Stimulated activated CD8-positive, alpha-beta memory T cell treated with anti-CD3 and anti-CD28 coated beads, Interleukin-7, amount 100 ng/mL, for 4 hours (primary cell): Measurements from ENCODE around the gene LHX1.
A peak's percentile ranks its signal among the peaks of the same experiment; 100 is the strongest.

Source experiments
- DNase-seq, 2 donors: peaks; one replicate each; pipeline ENCODE4 v3.0.0-alpha.2; 2020; ENCODE audit warnings: low read depth in 2 of 2

LHX1 gene

DNA sequence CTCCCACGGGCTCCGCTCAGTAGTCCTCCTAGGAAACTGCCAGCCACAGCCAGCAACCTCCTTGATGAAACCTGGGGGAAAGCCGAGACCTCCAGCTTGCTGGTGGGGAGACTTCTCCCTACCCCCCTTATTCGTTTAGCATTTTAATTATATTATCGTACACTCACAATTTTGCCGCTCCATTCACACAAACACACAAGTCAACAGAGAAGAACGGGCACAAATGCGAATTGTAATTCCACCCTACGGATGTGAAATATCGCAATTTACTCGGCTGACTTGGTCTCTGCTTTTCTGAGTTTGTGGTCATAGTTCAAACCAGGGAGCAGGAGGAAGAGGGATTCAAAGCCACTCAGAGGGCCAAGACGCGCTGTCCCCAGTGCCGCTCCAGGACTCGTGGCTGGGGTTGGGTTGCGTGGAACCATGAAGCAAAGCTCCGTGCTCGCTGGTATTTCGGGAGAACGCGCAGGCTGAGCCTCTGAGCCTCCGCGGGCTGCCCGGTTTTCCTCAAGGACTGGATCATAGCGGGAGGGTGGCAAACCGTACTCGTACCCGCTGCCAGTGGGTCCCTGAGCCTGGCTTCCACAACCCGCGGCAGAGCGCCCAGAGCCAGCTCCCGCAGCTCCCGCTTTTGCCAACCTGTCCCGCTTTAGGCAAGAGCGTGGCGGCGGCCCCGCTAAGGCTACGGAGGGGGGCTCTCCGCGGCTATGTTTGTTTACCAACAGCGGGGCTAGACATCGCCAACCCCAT lies 2.0 kb downstream of the LHX1 start:
- no peak for DNase-seq

DNA sequence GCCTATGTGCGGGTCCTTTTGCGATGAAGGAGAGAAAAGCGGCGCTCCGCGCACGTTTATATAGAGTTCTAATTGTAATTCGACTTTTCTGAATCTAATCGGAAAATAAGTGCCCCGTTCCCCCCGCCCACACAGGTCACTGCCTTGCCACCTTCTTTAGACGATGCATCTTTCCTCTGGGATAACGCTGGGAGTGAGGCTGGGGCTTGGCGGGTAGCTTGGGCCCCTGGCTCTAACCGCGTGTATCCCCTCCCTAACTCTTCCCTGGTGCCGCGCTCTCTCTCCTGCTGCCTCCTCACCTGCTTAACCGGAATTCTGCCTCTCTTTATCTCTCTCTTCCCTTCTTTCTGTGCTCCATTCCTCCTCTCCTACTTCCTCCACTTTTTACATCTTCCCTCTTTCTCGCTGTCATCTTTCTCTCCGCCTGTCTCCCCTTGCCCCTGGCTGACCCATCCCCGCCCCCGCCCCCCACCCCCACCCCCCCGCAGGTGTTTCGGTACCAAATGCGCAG lies 2.6 kb downstream of the LHX1 start:
- no peak for DNase-seq

DNA sequence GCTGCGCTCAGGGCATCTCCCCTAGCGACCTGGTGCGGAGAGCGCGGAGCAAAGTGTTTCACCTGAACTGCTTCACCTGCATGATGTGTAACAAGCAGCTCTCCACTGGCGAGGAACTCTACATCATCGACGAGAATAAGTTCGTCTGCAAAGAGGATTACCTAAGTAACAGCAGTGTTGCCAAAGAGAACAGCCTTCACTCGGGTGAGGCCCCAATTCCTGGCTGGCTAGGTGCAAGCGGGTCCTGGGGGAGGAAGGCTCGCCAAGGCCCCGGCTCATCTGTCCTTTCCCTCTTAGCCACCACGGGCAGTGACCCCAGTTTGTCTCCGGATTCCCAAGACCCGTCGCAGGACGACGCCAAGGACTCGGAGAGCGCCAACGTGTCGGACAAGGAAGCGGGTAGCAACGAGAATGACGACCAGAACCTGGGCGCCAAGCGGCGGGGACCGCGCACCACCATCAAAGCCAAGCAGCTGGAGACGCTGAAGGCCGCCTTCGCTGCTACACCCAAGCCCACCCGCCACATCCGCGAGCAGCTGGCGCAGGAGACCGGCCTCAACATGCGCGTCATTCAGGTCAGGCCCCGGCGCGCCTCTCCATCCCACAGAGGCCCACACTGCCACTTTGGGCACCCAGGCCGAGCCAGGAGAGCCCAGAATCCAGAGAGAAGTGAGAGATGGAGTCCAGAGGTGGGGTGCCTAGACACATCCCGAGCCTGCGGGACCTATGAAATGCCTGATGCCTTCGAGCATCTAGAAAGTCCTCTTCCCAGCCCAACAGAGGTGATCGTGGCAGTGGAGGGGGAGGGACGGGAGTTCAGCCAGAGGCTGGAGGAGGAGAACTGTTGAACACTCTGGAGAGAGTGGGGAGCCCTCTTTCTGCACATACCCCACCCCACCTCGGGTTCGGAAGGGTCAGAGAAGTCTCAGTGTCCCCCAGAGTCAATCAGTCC lies 3.3 kb downstream of the LHX1 start:
- no peak for DNase-seq

DNA sequence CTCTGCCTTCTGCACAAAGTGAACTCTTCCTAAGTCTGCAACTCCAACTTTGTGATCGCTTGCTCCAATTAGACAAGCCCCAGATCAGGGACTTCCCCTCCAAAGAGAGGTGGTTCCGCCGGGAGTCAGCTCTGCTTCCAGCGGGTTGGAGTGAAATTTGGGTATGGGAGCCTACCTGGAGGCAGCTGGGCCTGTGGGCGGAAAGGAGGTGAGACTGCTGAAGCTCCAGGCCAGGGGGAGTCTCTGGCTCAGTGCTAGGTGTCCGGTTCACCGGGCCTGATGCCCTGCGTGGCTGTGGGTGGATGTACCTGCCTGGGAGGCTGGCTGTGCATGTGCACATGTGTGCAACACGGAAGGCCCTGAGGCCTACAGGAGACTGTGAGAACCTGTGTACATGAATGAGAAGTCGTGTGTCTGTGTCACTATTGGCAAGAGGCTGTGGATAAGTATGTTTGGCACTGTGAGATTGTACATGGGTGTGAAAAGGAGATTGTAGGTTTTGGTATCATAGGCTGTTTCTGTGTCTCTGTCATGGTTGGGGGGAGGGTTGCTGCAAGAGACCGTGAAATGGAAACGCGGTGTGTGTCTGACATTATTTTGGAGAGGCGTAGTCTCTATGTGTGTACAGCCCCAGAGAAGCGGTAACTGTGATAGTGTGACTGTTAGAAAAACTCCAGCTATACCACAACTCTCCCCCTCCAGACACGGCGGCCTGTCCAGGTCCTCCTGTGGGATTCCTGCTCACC lies 4.2 kb downstream of the LHX1 start:
- DNase-seq: no peak

DNA sequence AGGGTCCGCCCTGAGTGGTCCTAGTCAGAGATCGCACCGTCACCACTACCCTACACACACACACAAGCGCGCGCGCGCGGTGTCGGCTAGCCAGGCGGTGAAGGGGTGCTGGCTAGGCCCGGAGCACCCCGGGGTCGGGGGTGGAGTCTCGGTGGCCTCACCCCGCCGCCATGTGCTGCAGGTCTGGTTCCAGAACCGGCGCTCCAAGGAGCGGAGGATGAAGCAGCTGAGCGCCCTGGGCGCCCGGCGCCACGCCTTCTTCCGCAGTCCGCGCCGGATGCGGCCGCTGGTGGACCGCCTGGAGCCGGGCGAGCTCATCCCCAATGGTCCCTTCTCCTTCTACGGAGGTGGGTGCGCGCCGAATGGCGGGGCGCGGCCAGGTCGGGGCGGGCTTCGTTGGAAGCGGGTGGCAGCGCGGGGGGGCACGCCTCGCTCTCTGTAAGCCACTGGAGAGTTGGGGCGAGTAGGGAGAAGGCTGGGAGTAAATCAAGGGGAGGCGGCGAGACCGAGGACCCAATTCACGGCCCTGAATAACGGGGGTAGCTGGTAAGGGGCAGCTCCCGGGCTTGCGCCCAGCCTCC lies 4.8 kb downstream of the LHX1 start:
- no peak for DNase-seq

DNA sequence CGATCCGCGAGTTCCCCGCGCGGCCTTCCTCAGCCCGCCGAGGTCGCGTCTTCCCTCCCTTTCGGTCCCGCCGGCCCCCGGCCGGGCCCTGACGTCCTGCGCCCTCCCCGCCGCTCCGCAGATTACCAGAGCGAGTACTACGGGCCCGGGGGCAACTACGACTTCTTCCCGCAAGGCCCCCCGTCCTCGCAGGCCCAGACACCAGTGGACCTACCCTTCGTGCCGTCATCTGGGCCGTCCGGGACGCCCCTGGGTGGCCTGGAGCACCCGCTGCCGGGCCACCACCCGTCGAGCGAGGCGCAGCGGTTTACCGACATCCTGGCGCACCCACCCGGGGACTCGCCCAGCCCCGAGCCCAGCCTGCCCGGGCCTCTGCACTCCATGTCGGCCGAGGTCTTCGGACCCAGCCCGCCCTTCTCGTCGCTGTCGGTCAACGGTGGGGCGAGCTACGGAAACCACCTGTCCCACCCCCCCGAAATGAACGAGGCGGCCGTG lies 5.4 kb downstream of the LHX1 start:
- DNase-seq: no peak

DNA sequence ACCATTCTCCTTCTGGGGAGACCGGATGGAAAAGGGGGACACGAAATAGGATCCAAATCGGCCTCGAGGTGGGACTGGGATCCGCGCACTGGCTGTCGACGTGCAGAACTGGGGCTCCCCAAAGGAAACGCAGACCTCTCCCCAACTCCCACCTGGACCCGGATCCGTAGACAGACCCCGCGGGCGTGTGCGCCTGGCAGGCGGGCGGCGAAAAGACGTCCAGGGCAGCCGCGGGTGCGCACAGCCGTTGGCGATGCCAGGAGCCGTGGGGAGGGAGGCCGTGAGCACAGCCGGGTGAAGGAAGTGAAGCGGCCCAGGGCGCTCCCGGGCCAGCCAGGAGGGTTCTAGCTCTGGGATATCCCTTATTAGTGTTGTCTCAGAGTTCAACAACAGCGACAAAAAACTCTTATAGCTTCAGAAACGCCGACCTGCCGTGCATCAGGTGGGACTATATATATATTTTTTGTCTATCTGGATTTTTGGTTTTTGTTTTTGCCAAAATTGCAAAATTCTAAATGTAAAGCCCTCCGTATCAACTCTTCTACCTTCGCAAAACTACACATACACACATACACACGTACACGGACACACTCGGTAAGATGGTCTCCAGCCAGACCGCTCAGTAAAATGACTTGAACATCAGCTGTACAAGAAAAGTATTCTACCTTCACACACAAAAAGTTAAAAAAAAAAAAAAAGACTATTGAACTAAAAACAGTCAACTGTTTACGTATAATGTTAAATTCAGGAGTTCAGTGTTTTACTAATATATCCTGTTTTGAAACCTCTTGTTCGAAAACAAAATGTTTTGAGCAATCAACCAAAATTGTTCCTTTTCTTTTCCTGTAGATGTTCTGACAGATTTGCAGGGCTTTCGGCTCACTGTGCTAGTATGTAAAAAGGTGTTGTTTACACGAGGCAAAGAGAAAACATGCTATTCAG lies 6.2 kb downstream of the LHX1 start:
- no peak for DNase-seq

DNA sequence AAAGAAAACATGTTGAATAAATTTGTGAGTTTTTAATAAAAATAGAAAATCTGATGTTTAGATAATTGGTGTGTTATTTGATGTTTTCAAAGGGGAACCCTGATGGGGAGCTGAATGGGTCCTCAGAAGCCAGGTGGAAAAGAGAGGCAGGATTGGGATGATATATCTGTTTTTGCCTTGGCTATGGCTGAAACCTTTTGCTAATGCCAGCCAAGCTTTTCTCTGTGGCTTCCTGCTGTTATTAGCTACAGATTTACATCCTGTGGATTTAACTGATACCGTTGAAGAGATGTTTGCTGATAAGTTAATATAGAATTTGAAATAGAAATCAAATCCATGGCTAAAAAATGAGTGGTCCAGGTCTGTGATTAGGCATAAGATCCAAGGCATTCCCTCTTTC lies 7.3 kb downstream of the LHX1 start:
- no peak for DNase-seq

DNA sequence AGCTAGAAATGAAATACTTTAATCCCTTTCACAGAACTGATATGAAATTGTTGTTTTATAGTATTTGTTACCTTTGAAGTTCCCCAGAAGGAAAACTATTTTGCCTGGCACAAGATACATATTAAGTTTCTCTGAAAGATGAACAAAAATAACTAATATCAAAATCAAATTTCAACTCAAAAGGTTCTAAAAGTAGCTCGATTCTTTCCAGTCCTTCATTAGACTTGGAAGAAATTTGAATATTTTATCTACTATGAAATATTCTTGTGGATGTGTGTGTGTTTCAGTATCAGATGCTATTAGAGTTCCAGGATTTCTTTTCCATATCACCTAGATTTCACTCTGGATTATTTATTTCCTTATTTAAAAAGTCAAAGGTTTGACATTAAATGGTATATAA lies 7.9 kb downstream of the LHX1 start:
- DNase-seq: no peak

DNA sequence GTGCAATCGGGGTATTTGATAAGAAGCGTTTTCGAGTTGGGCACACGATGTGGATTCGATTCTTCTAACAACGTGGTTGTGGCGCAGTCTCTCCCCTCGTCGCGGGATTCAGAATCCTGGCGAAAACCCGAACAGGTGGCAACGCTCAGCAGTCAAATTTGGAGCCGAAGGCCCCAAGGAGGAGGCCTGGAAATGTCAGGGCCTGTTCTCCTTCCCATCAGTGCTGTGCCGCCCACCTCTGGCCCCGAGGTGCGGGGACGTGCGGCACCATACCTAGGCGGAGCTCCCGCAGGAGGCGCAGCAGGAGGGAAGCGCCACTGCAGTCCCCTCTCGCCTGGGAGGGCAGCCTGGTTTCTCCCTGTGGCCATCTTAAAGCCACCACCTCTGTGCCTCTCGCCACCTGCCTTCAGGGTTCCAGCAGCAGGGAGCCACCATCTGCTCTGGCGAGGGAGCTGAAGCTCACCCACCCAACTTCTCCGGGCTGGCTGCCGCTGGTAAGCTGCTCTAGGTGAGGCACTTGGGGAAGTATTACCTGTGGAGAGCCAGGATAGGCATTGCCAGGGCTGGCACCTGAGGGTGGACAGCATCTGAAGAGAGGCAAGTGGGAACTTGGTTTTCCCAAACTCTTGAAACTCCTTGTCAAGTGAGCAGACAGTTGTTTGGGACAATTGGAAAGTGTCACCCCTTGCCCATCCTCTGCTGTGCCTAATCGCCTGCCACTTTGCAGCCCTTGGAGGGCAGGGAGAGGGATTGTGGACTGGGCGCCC lies 8.9 kb downstream of the LHX1 start:
- no peak for DNase-seq

DNA sequence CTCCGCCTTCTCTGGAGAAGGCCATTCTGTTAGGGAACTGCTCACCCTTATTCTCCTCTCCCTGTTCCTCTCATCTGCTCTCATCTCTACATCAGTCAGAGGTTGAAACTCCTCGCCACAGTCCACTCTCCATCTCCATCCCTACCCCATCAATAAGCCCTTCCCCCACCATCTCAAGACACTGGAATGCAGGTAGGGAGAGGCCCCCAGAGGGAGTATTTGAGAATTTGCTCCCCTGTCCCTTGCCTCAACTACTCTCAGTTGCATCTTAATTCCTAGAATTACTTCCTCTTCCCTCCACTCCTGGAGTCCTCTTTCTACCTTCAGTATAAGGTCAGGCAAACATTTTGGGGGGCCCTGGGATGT lies 9.4 kb downstream of the LHX1 start:
- DNase-seq: no peak

DNA sequence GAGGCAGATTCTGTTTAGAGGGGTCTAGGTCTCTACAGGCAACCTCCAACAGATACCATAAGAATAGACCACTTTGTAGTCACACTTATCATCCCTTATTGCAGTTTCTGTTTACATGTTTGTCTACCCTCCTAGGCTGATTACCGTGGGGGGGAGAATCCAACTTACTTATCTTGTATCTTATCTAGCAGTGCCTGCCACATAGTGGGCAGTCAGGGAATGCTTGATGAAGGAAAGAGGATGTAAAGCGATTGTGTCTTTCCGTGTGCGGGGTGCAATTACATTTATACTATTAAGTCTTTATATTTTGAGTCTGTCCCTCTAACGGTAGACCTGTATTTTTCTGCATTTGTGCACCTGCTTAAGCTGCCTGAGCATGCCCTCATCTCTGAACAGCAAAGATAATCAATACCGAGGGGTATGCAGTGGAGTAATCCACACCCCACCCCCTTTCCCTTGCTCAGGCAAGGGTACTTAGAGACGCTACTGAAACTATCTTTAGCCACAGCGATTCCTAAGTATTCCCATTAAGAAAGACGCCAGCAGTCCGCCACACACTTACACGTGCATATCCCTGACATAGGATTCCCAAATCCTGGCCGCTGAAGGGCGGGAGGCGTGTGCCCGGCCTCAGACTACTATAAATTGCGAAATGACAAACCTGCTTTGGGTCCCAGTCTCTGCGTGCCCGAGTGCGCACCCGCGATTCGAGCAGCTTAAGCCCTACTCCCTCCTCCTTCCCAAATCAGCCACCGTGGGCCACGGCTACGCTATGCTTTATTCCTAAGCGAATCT lies 10.8 kb downstream of the LHX1 start:
- no peak for DNase-seq

DNA sequence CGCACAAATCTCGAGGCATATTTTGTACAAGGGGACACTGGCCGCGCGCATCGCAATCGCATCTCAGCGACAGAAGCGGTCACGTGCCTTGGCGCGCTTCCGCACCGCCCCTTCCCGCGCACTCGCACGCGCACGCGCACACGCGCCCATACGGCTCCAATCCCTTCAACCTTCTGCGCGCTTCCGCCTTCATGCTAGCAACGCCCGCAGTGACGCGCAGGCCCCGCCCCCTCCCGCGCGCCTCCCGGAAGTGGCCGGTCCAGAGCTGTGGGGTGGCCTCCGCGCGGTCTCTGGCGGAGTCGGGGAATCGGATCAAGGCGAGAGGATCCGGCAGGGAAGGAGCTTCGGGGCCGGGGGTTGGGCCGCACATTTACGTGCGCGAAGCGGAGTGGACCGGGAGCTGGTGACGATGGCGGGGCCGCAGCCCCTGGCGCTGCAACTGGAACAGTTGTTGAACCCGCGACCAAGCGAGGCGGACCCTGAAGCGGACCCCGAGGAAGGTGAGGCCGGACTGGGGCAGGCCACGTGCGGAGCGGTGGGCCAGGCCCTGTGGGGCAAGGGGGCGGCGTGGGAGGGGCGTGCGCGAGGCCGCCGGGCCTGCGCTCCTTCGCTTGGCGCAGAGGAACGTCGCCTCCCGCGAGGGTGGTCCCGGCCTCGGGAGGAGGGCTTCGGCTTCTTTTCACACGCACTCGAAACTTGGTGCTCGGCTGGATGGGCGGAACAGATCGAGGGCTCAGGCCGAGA lies 11.6 kb downstream of the LHX1 start, which contains the start of gene AATF:
Gene AATF (plus strand): TSS at position 238 of the 744 bp plus-strand sequence. CDS start 172 bp downstream, at position 410.
- peak; percentile 92 to 95 for DNase-seq

DNA sequence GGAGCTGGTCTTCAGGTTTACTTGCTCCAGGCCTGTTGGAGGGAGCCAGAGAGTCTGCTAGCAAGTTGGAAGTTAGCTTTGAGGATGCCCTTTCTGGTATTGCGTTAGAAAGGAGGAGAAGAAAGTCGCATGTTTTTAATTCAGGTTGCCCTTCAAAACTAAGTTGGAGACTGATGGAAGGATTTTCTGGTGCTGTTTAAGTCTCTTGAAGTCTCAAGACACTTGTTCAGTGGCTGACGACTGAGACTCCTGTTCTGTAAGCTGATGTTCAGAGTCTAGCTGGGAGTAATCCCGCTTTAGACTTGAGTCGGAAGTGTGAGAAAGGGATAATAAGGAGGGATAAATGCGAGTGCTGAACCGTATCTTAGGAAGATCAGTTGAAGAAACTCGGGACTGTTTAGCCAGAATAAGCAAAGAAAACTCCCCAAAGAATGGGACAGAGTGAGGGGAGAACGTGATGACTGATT lies 12.2 kb downstream of the LHX1 start:
- no peak for DNase-seq

DNA sequence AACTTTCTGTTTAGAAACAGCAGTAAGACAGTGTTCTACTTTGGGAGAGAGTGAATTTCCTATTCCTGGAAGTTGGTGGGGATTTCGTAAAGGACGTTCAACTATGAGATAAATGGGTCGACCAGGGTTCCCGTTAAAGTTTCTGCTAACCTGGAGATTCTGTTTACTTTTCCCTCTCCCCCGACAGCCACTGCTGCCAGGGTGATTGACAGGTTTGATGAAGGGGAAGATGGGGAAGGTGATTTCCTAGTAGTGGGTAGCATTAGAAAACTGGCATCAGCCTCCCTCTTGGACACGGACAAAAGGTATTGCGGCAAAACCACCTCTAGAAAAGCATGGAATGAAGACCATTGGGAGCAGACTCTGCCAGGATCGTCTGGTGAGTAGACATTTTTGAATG lies 12.8 kb downstream of the LHX1 start:
- DNase-seq: no peak

DNA sequence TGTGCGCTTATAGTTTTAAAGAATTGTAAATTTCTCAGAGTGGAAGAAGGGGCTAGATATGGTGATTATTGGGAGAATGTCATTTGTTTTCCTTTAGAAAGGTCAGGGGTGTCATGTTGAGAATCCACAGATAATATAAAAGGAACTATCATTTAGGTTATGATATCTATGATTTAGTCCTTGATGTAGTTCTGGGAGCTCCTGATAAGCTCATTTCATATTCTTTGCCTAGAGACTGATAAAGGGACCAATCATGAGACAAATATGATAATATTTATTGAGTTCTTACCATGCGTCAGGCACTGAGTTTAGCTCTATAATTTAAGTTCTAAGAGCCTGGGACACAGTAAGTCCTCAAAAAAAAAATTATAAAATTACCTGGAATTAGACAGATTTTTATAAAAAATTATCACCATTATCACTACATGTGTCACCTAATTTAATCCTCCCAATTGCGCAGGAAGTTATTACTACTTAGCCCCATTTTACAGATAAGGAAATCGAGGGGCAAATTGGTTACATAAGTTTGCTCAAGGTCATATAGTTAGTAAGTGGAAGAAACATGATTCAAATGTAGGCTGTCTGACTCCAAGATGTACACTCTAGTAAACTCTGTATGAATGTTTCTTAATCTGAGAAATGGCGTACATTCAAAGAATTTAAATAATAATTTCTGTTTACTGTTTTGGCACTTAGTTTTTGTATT lies 14.0 kb downstream of the LHX1 start:
- no peak for DNase-seq

DNA sequence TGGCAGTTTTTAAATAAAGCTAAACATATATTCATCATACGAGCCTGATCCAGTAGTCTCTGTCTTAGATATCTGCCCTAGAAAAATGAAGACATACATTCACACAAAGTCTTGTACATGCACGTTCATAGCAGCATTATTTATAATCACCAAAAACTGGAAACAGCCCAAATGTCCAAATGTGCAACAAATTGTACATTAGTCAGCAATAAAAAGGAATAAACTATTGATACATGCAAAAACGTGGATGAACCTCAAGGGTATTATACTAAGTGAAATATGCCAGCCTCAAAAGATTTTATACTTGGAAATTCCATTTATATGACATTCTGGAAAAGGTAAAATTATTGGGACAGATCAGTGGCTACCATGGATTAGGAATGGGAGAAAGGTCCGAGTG lies 34.2 kb downstream of the LHX1 start:
- no peak for DNase-seq
